ENCODE measurements around the gene NAPSA. TPM values are rescaled to one million over a fixed set of nuclear protein-coding genes. Genes with fewer than 3 reads are reported as not detected.

Gene NAPSA
- total and polyA plus RNA-seq, 9 of the 15 experiments (the other 6 are each of a cell fraction or from before 2014, with no cell fraction given), result 0.25 to 1.9 (median 0.69) TPM

GRCh38 chr19:50315773-50316448 lies 49.5 kb downstream of the NAPSA start (continued):
- TF ChIP-seq REST (IDR thresholded peaks at IDR 0.05; ENCODE audit: borderline replicate concordance) (no peak), REST (CRISPR knock-in tag; IDR thresholded peaks at IDR 0.05; ENCODE audit: low read depth) (no peak), ZNF274 (IDR thresholded peaks at IDR 0.05; ENCODE audit: borderline replicate concordance, low read depth, low read length) (no peak), ZNF407 (IDR thresholded peaks at IDR 0.05; ENCODE audit: low read depth) (peak; percentile 42; the same call in 1 of the 2 replicates), HLTF (IDR thresholded peaks at IDR 0.05) (peak; percentile 83; the same call in 1 of the 2 replicates), MXD1 (CRISPR knock-in tag; IDR thresholded peaks at IDR 0.05; ENCODE audit: borderline replicate concordance, poor library complexity, severe bottlenecking) (no peak), CC2D1A (IDR thresholded peaks at IDR 0.05) (no peak), MLLT1 (IDR thresholded peaks at IDR 0.05) (no peak), ASH1L (IDR thresholded peaks at IDR 0.05; ENCODE audit: borderline replicate concordance, low read depth, partially characterized antibody) (no peak)

Data from K562 (cell line).